Stimulated activated CD4-positive, alpha-beta T cell treated with anti-CD3 and anti-CD28 coated beads, Interleukin-4, amount 100 ng/mL, for 1 hour (primary cell): ENCODE measurements around the gene SERF2.
"Not testable (repeated sequence)": the region's sequence is repeated elsewhere in the genome, so short reads cannot be mapped to it uniquely, and the experiment has no call there.

Experiments
- DNase-seq: peaks from one replicate; pipeline ENCODE4 v3.0.0-alpha.2; 2020

SERF2 gene

GRCh38 chr15:43830691-43831275 lies 38.7 kb downstream of the SERF2 start:
- DNase-seq = not testable (repeated sequence)

- not testable (repeated sequence) for DNase-seq
Measured at GRCh38 chr15:43831519-43832052, 39.5 kb downstream of the SERF2 start.

- DNase-seq = not testable (repeated sequence)
Measured at GRCh38 chr15:43832485-43832884, 40.4 kb downstream of the SERF2 start.

GRCh38 chr15:43845421-43845820 lies 53.3 kb downstream of the SERF2 start:
- no peak for DNase-seq
